Right atrium auricular region (tissue), 2 donors: ENCODE data around the gene C9orf72. TPM values are rescaled to one million over a fixed set of nuclear protein-coding genes. Genes with fewer than 3 reads are reported as not detected.

Source experiments
- DNase-seq: peaks from one replicate; pipeline ENCODE4 v3.0.0-alpha.2; 2019; ENCODE audit warnings: low spot score
- H3K27ac ChIP-seq, 2 donors: fragments of 200-600 bp; sonication (generic); 1 replicate in 1 of 2; 2 replicates in 1 of 2; pipeline ENCODE4 v1.5.1; 2016 to 2019
- H3K27me3 ChIP-seq, 2 donors: fragments of 200-600 bp; sonication (generic); one replicate each; pipeline versions ENCODE4 v1.5.1 to v1.6.0; 2017 to 2019
- H3K36me3 ChIP-seq: fragments of 200-600 bp; sonication (generic); one replicate; pipeline ENCODE4 v1.5.1; 2016
- H3K4me1 ChIP-seq, 2 donors: fragments of 200-600 bp; sonication (generic); one replicate each; pipeline versions ENCODE4 v1.5.1 to v1.6.0; 2017 to 2019
- H3K4me3 ChIP-seq, 2 donors: fragments of 200-600 bp; sonication (generic); 1 replicate in 1 of 2; 2 replicates in 1 of 2; pipeline ENCODE4 v1.5.1; 2017 to 2019; ENCODE audit warnings: mild to moderate bottlenecking in 1 of 2, moderate library complexity in 1 of 2
- H3K9me3 ChIP-seq, 2 donors: fragments of 200-600 bp; sonication (generic); one replicate each; pipeline ENCODE4 v1.5.1; 2019
- CTCF ChIP-seq, 2 donors: fragments of 200-600 bp; sonication (generic); IDR thresholded peaks; one replicate each; pipeline ENCODE4 v1.5.1; 2019; ENCODE audit warnings: antibody characterized with exemption in 2 of 2
- total RNA-seq, 2 donors: library from RNA; depleted of rRNA; stranded (reverse); fragments of >200 nt; gene quantifications; one replicate each; pipeline ENCODE4 v1.1.0, GENCODE V29; 2016

C9orf72 gene
- total RNA-seq, 2 donors from 2014 or later: 8.4 to 10.3 TPM

DNA sequence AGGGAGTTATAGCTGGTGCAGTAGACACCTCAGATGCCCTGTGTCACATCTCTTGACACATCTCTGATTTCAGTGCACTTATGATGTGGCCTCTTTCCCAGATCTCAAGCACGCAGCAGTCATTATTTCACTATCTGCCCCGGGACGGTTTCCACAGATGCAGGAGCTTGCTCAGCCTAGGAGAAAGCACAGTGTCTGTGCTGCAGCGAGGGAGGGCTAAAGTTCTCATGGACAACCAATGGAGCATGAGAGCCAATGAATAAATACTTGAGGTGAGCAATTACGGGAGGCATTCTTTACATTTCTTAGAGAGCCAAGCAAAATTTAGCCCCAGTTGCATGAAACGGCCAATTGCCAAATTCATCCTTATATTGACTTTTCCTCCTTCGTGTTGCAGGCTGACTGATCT is 36.2 kb downstream of the C9orf72 start:
- H3K36me3 ChIP-seq: no peaks in the 10 kb centered on the region
- TF ChIP-seq CTCF (IDR thresholded peaks at IDR 0.05): no peak
- no peak overlapping the region for H3K27ac ChIP-seq
- H3K4me1 ChIP-seq: peaks cover 0 to 20% of the 10 kb centered on the region in 2 donors
- no peaks in the 10 kb centered on the region for H3K9me3 ChIP-seq
- no peak for DNase-seq
- H3K4me3 ChIP-seq: no peak overlapping the region
- H3K27me3 ChIP-seq: no peaks in the 10 kb centered on the region

GRCh38 chr9:27536168-27536567 is 37.1 kb downstream of the C9orf72 start:
- no peaks in the 10 kb centered on the region for H3K27me3 ChIP-seq
- H3K27ac ChIP-seq: no peak overlapping the region

GRCh38 chr9:27535701-27536118 is 37.6 kb downstream of the C9orf72 start:
- H3K4me3 ChIP-seq: no peak overlapping the region
- no peak for TF ChIP-seq CTCF (IDR thresholded peaks at IDR 0.05)
- no peak overlapping the region for H3K27ac ChIP-seq
- no peaks in the 10 kb centered on the region for H3K9me3 ChIP-seq
- no peak for DNase-seq
- H3K4me1 ChIP-seq: peaks cover 0 to 20% of the 10 kb centered on the region in 2 donors
- no peaks in the 10 kb centered on the region for H3K36me3 ChIP-seq
- H3K27me3 ChIP-seq: no peaks in the 10 kb centered on the region

More at GRCh38 chr9:27536168-27536567, 37.1 kb downstream of the C9orf72 start:
- no peaks in the 10 kb centered on the region for H3K9me3 ChIP-seq
- H3K4me1 ChIP-seq: peaks cover 0 to 20% of the 10 kb centered on the region in 2 donors
- no peaks in the 10 kb centered on the region for H3K36me3 ChIP-seq
- no peak overlapping the region for H3K4me3 ChIP-seq
- no peak for DNase-seq
- no peak for TF ChIP-seq CTCF (IDR thresholded peaks at IDR 0.05)

- Histone ChIP-seq H3K27me3 (no peaks in the 10 kb centered on the region), H3K4me1 (peaks cover 0 to 10% of the 10 kb centered on the region in 2 donors), H3K9me3 (no peaks in the 10 kb centered on the region), H3K36me3 (no peaks in the 10 kb centered on the region), H3K4me3 (no peak overlapping the region), H3K27ac (peak overlapping the region; percentile 50 to 55)
- TF ChIP-seq CTCF (IDR thresholded peaks at IDR 0.05): no peak
- no peak for DNase-seq
These were observed 38.5 kb downstream of the C9orf72 start for GRCh38 chr9:27534658-27535209.

DNA sequence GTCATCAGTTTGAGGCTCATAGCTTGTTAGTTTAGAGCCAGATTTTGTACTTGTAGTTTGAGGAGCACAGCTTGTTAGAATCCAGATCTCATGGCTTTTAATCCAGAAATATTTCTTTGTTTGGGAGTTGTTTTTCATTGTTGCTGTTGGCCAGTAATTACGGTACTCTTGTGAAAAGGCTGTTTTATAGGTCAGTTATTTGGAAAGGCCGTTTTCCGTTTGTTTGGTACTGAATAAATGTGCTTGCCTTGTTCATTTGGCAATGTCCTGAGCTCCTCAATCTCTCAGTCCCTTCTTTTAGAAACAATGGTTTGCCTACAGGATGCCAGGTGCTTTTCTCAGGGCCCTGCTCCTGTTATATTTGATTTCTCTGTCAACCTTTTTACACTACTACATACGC is 39.1 kb downstream of the C9orf72 start:
- TF ChIP-seq CTCF (IDR thresholded peaks at IDR 0.05): no peak
- Histone ChIP-seq H3K27me3 (no peaks in the 10 kb centered on the region), H3K4me3 (no peak overlapping the region), H3K27ac (peak overlapping the region; percentile 50 to 55), H3K36me3 (no peaks in the 10 kb centered on the region), H3K9me3 (no peaks in the 10 kb centered on the region), H3K4me1 (peaks cover 0 to 5% of the 10 kb centered on the region in 2 donors)
- no peak for DNase-seq

GRCh38 chr9:27533311-27533710 is 40.0 kb downstream of the C9orf72 start:
- H3K4me1 ChIP-seq: peaks cover 0 to 4% of the 10 kb centered on the region in 2 donors
- H3K36me3 ChIP-seq: no peaks in the 10 kb centered on the region
- DNase-seq: no peak
- TF ChIP-seq CTCF (IDR thresholded peaks at IDR 0.05): no peak
- no peaks in the 10 kb centered on the region for H3K9me3 ChIP-seq
- peak overlapping the region in 1 of 2 donors; percentile 50 for H3K27ac ChIP-seq
- H3K4me3 ChIP-seq: no peak overlapping the region
- no peaks in the 10 kb centered on the region for H3K27me3 ChIP-seq
